Prostate gland (tissue), 2 donors: ENCODE measurements around the gene SFSWAP. TPM values are rescaled to one million over a fixed set of nuclear protein-coding genes. Genes with fewer than 3 reads are reported as not detected.
"Not testable (repeated sequence)": the region's sequence is repeated elsewhere in the genome, so short reads cannot be mapped to it uniquely, and the experiment has no call there.

ENCODE experiments used
- DNase-seq: peaks from one replicate; pipeline ENCODE4 v3.0.0-alpha.2; 2019; ENCODE audit warnings: low spot score
- H3K27ac ChIP-seq, 2 donors: fragments of 200-600 bp; sonication (generic); 2 replicates each; pipeline ENCODE4 v1.5.1; 2017 to 2019
- H3K27me3 ChIP-seq: fragments of 200-600 bp; sonication (generic); replicated peaks from 2 replicates; pipeline ENCODE4 v1.5.1; 2019; ENCODE audit not compliant: insufficient read depth
- H3K36me3 ChIP-seq, 2 donors: fragments of 200-600 bp; sonication (generic); 1 replicate in 1 of 2; 2 replicates in 1 of 2; pipeline versions ENCODE4 v1.5.1 to v1.8.1; 2017 to 2019
- H3K4me1 ChIP-seq: fragments of 200-600 bp; sonication (generic); replicated peaks from 2 replicates; pipeline ENCODE4 v1.5.1; 2019
- H3K4me3 ChIP-seq, 2 donors: fragments of 200-600 bp; sonication (generic); 2 replicates each; pipeline ENCODE4 v1.5.1; 2017 to 2019
- H3K9me3 ChIP-seq: fragments of 200-600 bp; sonication (generic); 2 replicates; pipeline ENCODE4 v1.5.1; 2017
- POLR2A ChIP-seq: fragments of 450-650 bp; IDR thresholded peaks from one replicate; pipeline ENCODE4 v1.6.1; 2016; ENCODE audit warnings: antibody characterized with exemption, mild to moderate bottlenecking
- POLR2AphosphoS5 ChIP-seq: sonication (generic); formaldehyde crosslinking; IDR thresholded peaks from one replicate; pipeline ENCODE4 v1.6.1; 2017; ENCODE audit warnings: antibody characterized with exemption
- WGBS: methylation state at CpG from one replicate; pipeline ENCODE4 v1.1.5; 2018; 5-methylcytosine and 5-hydroxymethylcytosine counted together
- intact Hi-C: fragments of 100-400 bp; cut with DNase I; formaldehyde crosslinking; loops from one replicate; pipeline ENCODE4 v1.14.2; 2022
- total RNA-seq, 2 donors: library from RNA; depleted of rRNA; stranded (reverse); fragments of >200 nt; gene quantifications; one replicate each; pipeline ENCODE4 v1.1.0, GENCODE V29; 2016
- TF ChIP-seq, protein P1 (sequence below), 4 experiments: fragments of 200-600 bp in 2 of 4; fragments of 450-650 bp in 2 of 4; sonication (generic) in 2 of 4; IDR thresholded peaks; 1 replicate in 3 of 4; 2 replicates in 1 of 4; pipeline ENCODE4 v1.5.1; 2016 to 2019; ENCODE audit warnings: antibody characterized with exemption in 4 of 4, mild to moderate bottlenecking in 2 of 4, moderate library complexity in 2 of 4

SFSWAP gene
- total RNA-seq, 2 donors from 2014 or later = 24.5 to 53.9 TPM

DNA sequence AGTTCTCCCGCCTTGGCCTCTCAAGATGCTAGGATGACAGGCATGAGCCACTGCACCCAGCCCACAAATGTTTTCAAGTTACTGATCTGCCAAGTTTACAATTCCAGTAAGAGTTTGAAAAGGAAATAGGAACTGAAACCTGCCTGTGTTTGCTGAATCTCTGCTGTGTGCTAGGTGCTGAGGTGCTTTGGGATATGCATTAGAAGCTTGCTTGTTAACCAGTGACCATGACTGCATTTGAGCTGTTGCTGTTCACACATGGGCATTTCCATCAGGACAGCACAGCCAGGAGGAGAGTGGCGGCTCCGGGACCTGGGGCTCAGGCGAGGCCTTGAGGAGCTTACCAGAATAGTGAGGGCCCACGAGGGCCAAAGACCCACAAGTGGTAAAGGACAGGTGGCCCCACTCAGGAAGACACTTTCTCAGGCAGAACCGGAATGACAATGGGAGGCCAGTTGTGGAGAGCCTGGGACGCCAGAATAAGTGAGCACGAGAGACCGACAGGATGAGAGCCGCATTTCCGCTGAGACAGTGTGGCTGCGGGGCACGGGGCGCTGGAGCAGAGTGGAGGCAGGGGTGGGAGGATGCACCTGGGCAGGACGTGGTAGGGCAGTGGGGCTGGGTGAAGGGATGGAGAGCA lies 62.8 kb downstream of the SFSWAP start:
- intact Hi-C loops = no loop called here
- DNase-seq = no peak
- Histone ChIP-seq H3K27me3 (no peaks in the 10 kb centered on the region), H3K27ac (no peak overlapping the region), H3K36me3 (peaks cover 0 to 10% of the 10 kb centered on the region in 2 donors), H3K4me1 (no peaks in the 10 kb centered on the region), H3K4me3 (no peak overlapping the region), H3K9me3 (no peaks in the 10 kb centered on the region)
- WGBS = 80% methylated on average over 15 of the region's 15 CpGs
- TF ChIP-seq, protein P1, sequence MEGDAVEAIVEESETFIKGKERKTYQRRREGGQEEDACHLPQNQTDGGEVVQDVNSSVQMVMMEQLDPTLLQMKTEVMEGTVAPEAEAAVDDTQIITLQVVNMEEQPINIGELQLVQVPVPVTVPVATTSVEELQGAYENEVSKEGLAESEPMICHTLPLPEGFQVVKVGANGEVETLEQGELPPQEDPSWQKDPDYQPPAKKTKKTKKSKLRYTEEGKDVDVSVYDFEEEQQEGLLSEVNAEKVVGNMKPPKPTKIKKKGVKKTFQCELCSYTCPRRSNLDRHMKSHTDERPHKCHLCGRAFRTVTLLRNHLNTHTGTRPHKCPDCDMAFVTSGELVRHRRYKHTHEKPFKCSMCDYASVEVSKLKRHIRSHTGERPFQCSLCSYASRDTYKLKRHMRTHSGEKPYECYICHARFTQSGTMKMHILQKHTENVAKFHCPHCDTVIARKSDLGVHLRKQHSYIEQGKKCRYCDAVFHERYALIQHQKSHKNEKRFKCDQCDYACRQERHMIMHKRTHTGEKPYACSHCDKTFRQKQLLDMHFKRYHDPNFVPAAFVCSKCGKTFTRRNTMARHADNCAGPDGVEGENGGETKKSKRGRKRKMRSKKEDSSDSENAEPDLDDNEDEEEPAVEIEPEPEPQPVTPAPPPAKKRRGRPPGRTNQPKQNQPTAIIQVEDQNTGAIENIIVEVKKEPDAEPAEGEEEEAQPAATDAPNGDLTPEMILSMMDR (IDR thresholded peaks at IDR 0.05) = no peak
- no peak for TF ChIP-seq POLR2A
- no peak for TF ChIP-seq POLR2AphosphoS5

DNA sequence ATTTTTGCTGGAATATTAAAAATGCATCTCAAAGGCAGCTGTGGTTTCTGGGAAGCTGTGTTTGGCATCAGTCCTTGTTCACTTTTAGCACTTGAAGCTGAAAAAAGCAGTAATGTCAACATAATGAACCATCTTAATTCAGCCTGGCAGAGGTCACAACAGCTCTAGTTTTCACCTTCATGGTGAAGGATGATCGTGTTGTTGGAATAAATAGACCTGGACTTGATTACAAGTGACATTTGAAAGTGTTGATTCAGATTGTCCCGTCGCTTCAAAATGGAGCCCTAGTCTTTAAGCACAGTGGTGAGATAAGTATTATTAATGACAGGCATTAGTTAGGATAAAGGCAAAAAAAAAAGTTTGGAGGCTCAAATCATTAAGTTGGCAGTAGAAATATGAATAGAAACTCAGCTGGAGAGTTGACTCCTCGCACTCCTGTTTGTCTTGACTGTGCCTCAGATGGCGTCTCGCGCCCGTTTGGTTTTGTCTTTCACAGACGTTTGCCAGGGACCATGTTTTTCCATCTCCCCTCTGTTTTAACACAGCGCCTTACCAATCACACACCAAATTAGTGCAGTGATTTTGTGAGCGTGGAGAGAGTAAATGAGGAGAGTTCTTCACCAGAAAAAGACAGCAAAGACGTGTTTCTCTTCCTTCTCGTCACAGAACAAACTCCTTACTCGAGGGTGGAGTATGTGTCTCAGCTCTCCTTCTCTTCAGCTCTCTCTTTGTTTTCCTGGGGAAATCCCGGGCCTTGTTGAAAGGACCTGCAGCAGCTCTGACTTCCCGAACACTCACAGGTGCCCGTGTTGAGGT lies 63.9 kb downstream of the SFSWAP start:
- Histone ChIP-seq H3K4me1 (no peaks in the 10 kb centered on the region), H3K9me3 (no peaks in the 10 kb centered on the region), H3K27ac (no peak overlapping the region), H3K27me3 (no peaks in the 10 kb centered on the region), H3K36me3 (peaks cover 0 to 15% of the 10 kb centered on the region in 2 donors), H3K4me3 (no peak overlapping the region)
- DNase-seq = no peak
- 67% methylated on average over 17 of the region's 17 CpGs for WGBS
- intact Hi-C loops = no loop called here
- TF ChIP-seq POLR2AphosphoS5 (no peak), POLR2A (no peak)
- TF ChIP-seq, protein P1 (IDR thresholded peaks at IDR 0.05) = no peak

DNA sequence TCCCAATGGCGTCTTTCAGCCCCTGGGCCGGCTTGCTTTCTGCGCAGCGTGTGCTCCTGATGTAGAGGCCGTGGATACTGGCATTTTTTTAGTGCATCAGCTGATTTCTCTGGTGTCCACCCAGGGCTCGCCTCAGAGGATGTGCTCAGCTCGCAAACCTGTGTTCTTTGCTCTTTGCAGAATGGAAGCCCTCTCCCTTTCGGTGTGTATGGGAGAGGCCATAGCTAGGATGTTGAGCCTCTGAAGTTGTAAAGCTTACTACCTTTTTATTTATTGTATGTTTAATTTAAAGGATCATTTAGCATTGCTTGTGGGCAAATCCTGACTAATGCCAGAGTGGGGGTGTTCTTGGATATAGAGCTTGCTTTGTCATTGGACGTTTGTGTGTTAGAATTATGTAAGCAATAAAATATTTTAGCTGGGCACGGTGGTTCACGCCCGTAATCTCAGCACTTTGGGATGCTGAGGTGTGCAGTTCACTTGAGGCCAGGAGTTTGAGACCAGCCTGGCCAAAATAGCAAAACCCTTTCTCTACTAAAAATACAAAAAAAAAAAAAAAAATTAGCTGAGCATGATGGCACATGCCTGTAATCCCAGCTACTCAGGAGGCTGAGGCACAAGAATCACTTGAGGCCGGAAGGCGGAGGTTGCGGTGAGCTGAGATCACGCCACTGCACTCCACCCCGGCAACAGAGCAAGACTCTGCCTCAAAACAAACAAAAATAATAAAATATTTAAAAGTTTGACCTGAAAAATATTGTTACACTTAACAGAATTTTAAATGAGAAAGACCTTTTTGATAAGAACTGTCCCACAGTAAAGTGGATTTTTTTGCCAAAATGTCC lies 64.7 kb downstream of the SFSWAP start:
- Histone ChIP-seq H3K27me3 (no peaks in the 10 kb centered on the region), H3K4me3 (no peak overlapping the region), H3K27ac (no peak overlapping the region), H3K36me3 (peaks cover 0 to 15% of the 10 kb centered on the region in 2 donors), H3K9me3 (no peaks in the 10 kb centered on the region), H3K4me1 (no peaks in the 10 kb centered on the region)
- DNase-seq = no peak
- 74% methylated on average over 17 of the region's 17 CpGs for WGBS
- TF ChIP-seq, protein P1 (IDR thresholded peaks at IDR 0.05) = no peak
- no peak for TF ChIP-seq POLR2A
- no peak for TF ChIP-seq POLR2AphosphoS5
- intact Hi-C loops = no loop called here

DNA sequence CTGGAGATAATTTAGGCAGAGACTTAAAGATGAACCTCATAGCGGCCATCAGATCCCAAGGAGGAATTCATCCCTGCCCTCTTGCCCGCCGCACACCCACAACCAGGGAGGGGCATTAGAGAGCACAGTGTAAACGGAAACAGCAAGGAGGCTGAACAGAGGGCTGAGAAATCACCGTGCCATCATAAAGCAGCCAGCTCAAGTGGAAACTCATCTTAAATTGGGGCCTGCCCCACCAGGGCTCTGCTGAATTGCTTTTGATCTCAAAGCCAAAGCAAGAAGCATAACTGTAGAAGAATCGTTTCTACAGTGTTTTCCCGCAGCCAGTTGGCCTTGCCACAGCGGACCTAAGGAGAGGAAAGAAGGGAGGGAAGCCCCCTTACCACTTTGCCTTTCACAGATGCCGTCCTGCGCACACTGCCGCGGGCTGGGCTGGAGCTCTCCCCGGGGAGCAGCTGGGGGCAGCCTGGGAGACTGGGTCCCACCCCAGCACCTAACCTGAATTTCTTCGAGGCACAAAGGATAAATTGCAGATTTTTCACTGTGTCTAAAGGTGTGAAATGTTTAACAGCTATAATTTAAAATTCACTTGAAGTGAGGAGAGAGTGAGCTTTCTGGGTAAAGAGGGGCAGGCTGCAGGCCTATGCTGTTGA lies 65.5 kb downstream of the SFSWAP start:
- 69% methylated on average over 14 of the region's 14 CpGs for WGBS

DNA sequence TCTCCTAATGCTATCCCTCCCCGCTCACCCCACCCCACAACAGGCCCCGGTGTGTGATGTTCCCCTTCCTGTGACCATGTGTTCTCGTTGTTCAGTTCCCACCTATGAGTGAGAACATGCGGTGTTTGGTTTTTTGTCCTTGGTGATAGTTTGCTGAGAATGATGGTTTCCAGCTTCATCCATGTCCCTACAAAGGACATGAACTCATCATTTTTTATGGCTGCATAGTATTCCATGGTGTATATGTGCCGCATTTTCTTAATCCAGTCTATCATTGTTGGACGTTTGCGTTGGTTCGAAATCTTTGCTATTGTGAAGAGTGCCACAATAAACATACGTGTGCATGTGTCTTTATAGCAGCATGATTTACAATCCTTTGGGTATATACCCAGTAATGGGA lies 66.4 kb downstream of the SFSWAP start:
- intact Hi-C loops = not testable (repeated sequence)

More for the DNA sequence above, 65.5 kb downstream of the SFSWAP start:
- Histone ChIP-seq H3K4me1 (no peaks in the 10 kb centered on the region), H3K4me3 (no peak overlapping the region), H3K27me3 (no peaks in the 10 kb centered on the region), H3K27ac (no peak overlapping the region), H3K9me3 (no peaks in the 10 kb centered on the region), H3K36me3 (peaks cover 0 to 15% of the 10 kb centered on the region in 2 donors)
- DNase-seq = no peak
- TF ChIP-seq POLR2A = no peak
- TF ChIP-seq POLR2AphosphoS5 = no peak
- TF ChIP-seq, protein P1 (IDR thresholded peaks at IDR 0.05) = no peak
- intact Hi-C loops = no loop called here

More for the DNA sequence above, 66.4 kb downstream of the SFSWAP start:
- 99% methylated on average over 9 of the region's 9 CpGs for WGBS
- H3K27me3 ChIP-seq, DNase-seq, H3K27ac ChIP-seq, H3K4me1 ChIP-seq, H3K9me3 ChIP-seq, H3K4me3 ChIP-seq: not testable (repeated sequence)
- H3K36me3 ChIP-seq = peaks cover 0 to 15% of the 10 kb centered on the region in 2 donors
